ENCODE measurements around the gene PHF20.
"Not testable (repeated sequence)": the region's sequence is repeated elsewhere in the genome, so short reads cannot be mapped to it uniquely, and the experiment has no call there.

PHF20 gene

GRCh38 chr20:35942243-35942642, 170.4 kb downstream of the PHF20 start:
- no peak for DNase-seq

DNA sequence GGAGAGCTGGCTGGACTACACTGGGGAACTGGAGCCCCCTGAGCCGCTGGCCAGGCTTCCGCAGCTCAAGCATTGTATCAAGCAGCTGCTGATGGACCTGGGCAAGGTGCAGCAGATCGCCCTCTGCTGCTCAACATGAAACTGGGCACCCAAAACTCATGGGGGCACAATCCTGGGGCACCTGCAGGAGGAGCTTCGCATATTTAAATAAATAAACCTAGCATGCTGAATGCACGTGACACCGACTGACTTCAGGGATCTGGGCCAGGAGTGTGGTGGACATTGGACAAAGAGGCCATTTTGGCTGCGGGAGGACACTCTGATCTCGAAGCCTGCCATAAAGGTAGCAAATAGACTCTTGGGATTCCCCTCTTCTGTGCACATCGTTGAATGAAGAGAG, 175.7 kb downstream of the PHF20 start:
- no peak for DNase-seq

DNA sequence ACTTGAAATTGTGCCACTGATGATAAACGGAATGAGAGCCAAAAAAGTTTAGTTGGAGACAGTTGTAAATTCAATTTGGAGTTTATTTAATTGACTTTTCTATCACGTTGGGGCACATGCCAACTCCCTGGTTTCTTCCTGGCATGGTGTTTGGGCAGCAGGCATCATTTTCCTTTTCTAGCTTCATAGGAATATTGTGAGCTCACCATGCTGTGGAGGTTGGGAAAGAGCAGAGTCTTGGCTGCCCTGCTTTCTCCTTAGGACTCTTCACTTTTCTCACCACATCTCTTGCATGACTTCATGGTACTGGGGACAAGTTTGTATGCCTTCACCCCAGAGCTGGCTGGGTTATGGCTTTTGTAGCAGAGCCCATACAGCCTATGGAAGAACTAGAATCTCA, 176.1 kb downstream of the PHF20 start:
- DNase-seq = no peak

GRCh38 chr20:35950093-35950492, 178.3 kb downstream of the PHF20 start:
- no peak for DNase-seq

DNA sequence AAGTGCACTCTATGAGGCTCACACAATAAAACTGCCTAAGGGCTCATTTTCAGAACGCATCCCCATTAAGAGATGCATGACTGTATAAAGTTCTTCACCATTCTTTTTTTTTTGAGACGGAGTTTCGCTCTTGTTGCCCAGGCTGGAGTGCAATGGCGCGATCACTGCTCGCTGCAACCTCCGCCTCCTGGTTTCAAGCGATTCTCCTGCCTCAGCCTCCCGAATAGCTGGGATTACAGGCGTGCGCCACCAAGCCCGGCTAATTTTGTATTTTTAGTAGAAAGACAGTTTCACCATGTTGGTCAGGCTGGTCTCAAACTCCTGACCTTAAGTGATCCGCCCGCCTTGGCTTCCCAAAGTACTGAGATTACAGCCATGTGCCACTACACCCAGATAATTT, 180.3 kb downstream of the PHF20 start:
- DNase-seq = not testable (repeated sequence)

DNA sequence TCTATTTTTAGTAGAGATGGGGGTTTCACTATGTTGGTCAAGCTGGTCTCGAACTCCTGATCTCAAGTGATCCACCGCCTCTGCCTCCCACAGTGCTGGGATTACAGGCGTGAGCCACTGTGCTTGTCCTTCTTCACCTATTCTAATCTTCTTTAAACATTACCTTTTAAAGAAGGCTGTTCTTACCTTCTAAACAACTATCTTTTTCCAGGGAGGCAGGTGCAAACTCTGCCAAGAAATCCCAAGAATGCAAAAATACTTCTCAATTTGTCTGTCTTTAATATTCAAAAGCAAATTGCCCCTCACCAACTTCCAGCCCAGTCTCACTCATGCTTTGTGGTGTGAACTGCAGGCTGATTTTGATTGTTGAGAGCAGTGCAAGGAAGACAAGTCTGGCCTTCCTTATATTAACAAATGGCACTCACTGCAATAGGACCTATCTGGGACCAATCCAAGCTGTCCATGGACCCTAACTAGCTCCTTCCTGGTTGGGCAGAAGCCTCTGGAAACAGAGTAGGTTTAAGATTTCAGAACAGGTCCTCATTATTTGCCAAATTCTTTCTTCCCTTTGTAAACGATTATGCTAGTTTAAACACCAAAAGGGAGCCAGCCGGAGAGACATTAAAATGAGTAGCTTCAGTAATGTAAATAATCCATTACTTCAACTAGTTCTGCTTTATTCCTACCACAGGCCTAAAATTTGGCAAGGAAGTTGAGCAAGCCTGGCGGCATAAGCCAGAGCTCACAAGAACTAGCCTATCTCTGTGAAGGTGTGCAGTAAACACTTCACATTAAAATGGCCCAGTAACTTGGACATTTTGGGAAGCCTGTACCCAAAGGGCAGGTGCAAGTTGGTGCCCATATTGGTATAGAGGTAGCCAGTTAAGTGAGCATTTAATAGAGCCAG, 180.9 kb downstream of the PHF20 start:
- no peak for DNase-seq

GRCh38 chr20:35953387-35954199, 181.8 kb downstream of the PHF20 start:
- DNase-seq = peak; percentile 19

- peak; percentile 90 for DNase-seq
Measured at GRCh38 chr20:35954200-35954906, 182.5 kb downstream of the PHF20 start, which contains the start of gene SCAND1. Gene SCAND1, minus strand, starts transcription at chr20:35954502. Its CDS starts 218 bp downstream, at chr20:35954284.

GRCh38 chr20:35954907-35955251, 183.1 kb downstream of the PHF20 start:
- DNase-seq = no peak

- no peak for DNase-seq
Measured at GRCh38 chr20:35956616-35957015, 184.8 kb downstream of the PHF20 start.

DNA sequence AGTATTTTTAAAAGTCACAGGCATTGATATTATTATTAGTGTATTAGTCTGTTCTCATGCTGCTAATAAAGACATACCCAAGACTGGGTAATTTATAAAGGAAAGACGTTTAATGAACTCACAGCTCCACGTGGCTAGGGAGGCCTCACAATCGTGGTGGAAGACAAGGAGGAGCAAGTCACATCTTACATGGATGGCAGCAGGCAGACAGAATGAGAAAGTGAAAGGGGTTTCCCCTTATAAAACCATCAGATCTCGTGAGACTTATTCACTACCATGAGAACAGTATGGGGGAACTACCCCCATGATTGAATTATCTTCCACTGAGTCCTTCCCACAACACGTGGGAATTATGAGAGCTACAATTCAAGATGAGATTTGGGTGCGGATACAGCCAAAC, 187.5 kb downstream of the PHF20 start:
- DNase-seq = not testable (repeated sequence)

DNA sequence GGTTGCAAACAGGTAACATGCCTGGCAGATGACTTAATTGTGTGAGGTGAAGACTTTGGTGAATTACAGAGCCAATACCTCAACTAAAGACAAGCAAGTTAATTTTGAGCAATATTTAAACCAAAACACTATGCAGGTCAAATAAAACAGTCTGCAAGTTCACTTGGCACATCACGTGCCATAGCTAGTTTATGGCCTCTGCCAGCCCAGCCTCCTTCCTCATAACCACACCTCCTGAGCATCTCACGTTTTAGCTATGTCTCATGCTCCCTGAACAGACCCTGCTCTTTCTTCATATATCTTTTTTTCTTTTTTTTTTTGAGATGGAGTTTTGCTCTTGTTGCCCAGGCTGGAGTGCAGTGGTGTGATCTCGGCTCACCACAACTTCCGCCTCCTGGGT, 192.1 kb downstream of the PHF20 start:
- DNase-seq = no peak

DNA sequence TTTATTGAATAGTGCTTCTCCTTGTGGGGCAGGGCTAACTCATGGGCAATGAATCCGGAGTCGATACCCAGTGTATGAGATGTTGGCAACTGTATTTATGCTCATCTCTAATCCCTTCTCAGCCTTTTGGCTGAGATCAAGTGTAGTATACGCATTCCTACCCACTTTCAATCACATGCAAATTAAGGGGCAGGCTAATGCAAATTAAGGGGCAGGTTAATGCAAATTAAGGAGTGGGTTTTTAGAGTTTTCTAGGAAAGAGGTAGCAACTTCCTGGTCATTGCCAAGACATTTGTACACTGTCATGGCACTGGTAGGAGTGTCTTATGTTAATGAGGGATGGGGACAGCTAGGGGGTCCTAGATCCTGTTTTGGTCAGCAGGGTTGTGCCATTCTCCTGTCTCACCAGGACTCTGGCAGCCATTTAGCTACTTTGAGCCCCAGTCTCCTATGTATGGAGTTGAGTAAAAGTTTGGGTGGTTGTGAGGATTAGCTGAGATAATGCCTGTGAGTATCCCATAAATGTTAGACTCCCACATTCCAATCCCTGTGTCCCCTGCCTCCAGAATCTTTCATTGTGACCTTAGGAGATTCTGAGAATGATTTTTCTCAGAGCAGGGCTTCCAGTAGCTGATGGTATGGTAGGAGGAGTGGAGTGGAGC, 196.3 kb downstream of the PHF20 start, which contains the start of gene CNBD2:
Gene CNBD2 (plus strand): TSS at position 612 of the 662 bp plus-strand sequence. CDS start 173 bp downstream, outside the sequence.
- no peak for DNase-seq

DNA sequence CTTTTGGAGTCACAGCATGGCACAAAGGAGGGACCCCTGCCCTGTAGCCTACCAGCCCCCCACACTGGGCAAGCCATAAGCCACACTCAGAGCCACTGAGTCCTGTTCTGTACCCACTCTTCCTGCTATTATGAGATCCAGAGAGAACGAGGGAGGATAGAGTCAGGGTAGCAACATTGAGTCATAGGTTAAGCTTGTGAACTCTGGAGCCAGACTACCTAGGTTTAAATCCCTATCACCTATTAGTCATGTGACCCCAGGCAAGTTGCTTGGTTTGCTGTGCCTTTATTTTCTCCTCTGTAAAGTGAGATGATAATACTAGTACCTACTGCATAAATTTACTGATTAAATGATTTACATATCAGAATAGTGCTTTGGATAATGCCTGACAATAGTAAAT, 197.1 kb downstream of the PHF20 start:
- no peak for DNase-seq

DNA sequence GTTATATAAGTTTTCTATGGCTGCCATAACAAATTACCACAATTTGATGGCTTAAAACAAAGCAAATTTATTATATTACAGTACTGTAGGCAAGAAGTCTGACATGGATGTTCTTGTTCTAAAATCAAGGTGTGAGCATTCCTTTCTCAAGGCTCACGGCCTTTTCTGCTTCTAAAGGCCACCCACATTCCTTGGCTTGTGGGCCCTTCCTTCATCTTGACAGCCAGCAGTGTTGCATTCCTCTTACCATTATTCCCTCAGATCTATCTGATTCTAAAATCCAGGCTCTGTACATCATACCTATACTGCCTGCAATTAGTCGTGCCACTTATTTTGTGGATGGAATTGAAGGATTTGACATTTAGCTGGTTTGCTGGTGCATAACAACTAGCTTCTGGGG, 200.2 kb downstream of the PHF20 start:
- no peak for DNase-seq

DNA sequence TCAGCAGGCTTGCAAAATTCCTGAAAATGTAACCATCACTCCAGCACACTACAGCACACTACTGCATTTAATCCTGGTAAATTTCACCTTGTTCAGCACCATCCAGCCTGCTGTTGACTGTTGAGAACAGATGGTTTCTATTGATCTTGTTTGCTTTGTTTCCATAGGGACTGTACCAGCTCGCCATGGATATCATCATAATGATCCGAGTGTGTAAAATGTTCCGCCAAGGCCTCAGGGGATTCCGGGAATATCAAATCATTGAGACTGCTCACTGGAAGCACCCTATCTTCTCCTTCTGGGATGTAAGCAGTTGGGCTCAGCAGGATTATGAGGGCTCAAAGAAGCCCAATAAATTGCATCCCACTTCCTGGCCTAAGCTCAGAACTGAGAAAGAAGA, 200.6 kb downstream of the PHF20 start:
- no peak for DNase-seq

GRCh38 chr20:35974256-35974655, 202.4 kb downstream of the PHF20 start:
- no peak for DNase-seq

GRCh38 chr20:35975576-35976373, 204.0 kb downstream of the PHF20 start:
- no peak for DNase-seq

GRCh38 chr20:35978041-35978513, 206.3 kb downstream of the PHF20 start:
- DNase-seq = no peak

- no peak for DNase-seq
Measured at GRCh38 chr20:35979544-35979943, 207.7 kb downstream of the PHF20 start.

DNA sequence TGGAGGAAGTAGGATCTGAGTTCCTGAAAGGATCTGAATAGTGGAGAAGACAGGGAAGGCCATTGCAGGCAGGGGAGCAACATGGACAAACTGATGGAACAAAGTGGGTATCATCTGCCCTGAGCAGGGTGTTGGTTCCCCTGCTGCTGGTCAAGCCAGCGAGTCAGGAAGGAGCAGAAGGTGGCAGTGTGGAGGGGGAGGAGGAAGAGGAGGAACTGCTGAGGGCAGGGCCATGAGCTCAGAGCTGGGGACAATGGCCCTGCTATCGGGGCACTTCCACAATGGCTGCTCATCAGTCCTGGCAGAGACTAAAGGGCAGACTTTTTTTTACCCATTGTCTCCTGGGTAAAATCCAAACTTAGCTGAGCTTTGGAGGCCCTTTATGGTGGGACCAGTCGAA, 210.2 kb downstream of the PHF20 start:
- DNase-seq = no peak

- no peak for DNase-seq
Measured at GRCh38 chr20:35984382-35984781, 212.6 kb downstream of the PHF20 start.
